Measurements from ENCODE around the gene GKN2. TPM values are rescaled to one million over a fixed set of nuclear protein-coding genes. Genes with fewer than 3 reads are reported as not detected.

GKN2 gene
- total and polyA plus RNA-seq, 4 donors: 9.1 TPM; not detected in 3

DNA sequence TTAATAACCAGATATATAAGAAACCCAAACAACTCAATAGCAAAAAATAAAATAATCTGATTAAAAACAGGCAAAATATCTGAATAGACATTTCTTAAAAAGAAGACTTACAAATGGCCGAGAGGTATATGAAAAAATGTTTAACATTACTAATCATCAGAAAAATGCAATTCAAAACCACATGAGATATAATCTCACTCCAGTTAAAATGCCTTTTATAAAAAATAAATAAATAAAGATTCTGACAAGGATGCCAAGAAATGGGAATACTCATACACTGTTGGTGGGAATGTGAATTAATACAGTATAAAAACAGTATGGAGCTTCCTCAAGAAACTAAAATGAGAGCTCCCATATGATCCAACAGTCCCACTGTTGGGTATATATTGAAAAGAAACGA lies 47.6 kb downstream of the GKN2 start (continued):
- TF ChIP-seq, protein P1, sequence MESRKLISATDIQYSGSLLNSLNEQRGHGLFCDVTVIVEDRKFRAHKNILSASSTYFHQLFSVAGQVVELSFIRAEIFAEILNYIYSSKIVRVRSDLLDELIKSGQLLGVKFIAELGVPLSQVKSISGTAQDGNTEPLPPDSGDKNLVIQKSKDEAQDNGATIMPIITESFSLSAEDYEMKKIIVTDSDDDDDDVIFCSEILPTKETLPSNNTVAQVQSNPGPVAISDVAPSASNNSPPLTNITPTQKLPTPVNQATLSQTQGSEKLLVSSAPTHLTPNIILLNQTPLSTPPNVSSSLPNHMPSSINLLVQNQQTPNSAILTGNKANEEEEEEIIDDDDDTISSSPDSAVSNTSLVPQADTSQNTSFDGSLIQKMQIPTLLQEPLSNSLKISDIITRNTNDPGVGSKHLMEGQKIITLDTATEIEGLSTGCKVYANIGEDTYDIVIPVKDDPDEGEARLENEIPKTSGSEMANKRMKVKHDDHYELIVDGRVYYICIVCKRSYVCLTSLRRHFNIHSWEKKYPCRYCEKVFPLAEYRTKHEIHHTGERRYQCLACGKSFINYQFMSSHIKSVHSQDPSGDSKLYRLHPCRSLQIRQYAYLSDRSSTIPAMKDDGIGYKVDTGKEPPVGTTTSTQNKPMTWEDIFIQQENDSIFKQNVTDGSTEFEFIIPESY (IDR thresholded peaks at IDR 0.05): no peak
- TF ChIP-seq GABPA (IDR thresholded peaks at IDR 0.05 in 1 of 2, conservative IDR thresholded peaks at IDR 0.05 in 1 of 2): no peak

DNA sequence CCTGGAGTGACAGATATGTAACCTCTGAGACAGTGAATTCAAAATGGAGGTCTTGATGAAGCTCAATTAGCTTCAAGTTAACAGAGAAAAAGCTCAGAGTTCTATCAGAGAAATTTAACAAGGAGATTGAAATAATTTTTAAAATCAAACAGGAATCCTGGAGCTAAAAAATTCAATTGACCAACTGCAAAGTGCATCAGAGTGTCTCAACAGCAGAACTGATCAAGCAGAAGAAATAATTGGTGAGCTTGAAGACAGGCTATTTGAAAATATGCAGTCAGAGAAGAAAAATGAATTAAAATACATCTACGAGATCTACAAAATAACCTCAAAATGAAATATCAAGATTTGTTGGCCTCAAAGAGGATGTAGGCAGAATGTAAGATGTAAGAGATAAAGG lies 51.1 kb downstream of the GKN2 start:
- no peak for TF ChIP-seq YY1 (IDR thresholded peaks at IDR 0.05)
- TF ChIP-seq, protein P1 (IDR thresholded peaks at IDR 0.05): no peak
- TF ChIP-seq CTCF (IDR thresholded peaks at IDR 0.05; ENCODE audit: low read depth, low read length, missing input control): no peak
- no peak for TF ChIP-seq GABPA (IDR thresholded peaks at IDR 0.05 in 1 of 2, conservative IDR thresholded peaks at IDR 0.05 in 1 of 2)
- TF ChIP-seq, protein P2, sequence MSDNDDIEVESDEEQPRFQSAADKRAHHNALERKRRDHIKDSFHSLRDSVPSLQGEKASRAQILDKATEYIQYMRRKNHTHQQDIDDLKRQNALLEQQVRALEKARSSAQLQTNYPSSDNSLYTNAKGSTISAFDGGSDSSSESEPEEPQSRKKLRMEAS (IDR thresholded peaks at IDR 0.05): no peak
- no peak for TF ChIP-seq FOXA2 (IDR thresholded peaks at IDR 0.05)
- no peak for TF ChIP-seq SP1 (IDR thresholded peaks at IDR 0.05)
- no peak for TF ChIP-seq TAF1 (conservative IDR thresholded peaks at IDR 0.05)
- TF ChIP-seq REST (IDR thresholded peaks at IDR 0.05): no peak
- no peak for TF ChIP-seq FOXA1 (IDR thresholded peaks at IDR 0.05)
- no peak for TF ChIP-seq RAD21 (IDR thresholded peaks at IDR 0.05)
- TF ChIP-seq HNF4A (conservative IDR thresholded peaks at IDR 0.05): no peak
- TF ChIP-seq EGR1 (IDR thresholded peaks at IDR 0.05; ENCODE audit: low read depth in 2 of 2): no peak
- TF ChIP-seq HNF4G (IDR thresholded peaks at IDR 0.05): no peak
- no peak for TF ChIP-seq NR2F2 (IDR thresholded peaks at IDR 0.05)
- H3K4me1 ChIP-seq (ENCODE audit: control insufficient read depth in 4 of 4, insufficient read depth in 4 of 4, low read length in 3 of 4): no peaks in the 10 kb centered on the region
- 89% methylated on average over 1 of the region's 1 CpG for WGBS

More for the DNA sequence above, 51.1 kb downstream of the GKN2 start:
- Histone ChIP-seq H3K27me3 (ENCODE audit: control insufficient read depth in 4 of 4, insufficient read depth in 4 of 4, low read length in 3 of 4) (peaks cover 0 to 2% (median 0%) of the 10 kb centered on the region in 4 donors), H3K9ac (ENCODE audit: low read depth in 1 of 2, low read length in 2 of 2) (no peak overlapping the region), H3K4me3 (ENCODE audit: low read depth in 1 of 3, low read length in 3 of 3) (no peak overlapping the region), H3K27ac (ENCODE audit: low read depth in 1 of 2, low read length in 2 of 2) (no peak overlapping the region), H3K9me3 (ENCODE audit: control insufficient read depth in 4 of 4, low read length in 3 of 4) (peaks cover 0 to 5% (median 0%) of the 10 kb centered on the region in 4 donors), H3K36me3 (ENCODE audit: control insufficient read depth in 4 of 4, insufficient read depth in 3 of 4, low read depth in 1 of 4, low read length in 3 of 4) (no peaks in the 10 kb centered on the region)
- no peak for DNase-seq (ENCODE audit: low spot score)
